CD14-positive monocyte (primary cell): ENCODE results near the gene CTDP1. TPM values are rescaled to one million over a fixed set of nuclear protein-coding genes. Genes with fewer than 3 reads are reported as not detected.
"Not testable (repeated sequence)": the region's sequence is repeated elsewhere in the genome, so short reads cannot be mapped to it uniquely, and the experiment has no call there.

Source experiments
- DNase-seq, 3 donors: peaks; one replicate each; pipeline ENCODE4 v3.0.0-alpha.2; 2011 to 2022
- H2AFZ ChIP-seq: 2 replicates; pipeline ENCODE4 v1.6.0; 2012; ENCODE audit warnings: mild to moderate bottlenecking, low read depth, low read length, inconsistent platforms; ENCODE audit not compliant: insufficient read depth, poor library complexity, severe bottlenecking
- H3K27ac ChIP-seq, 2 donors: 1 replicate in 1 of 2; 2 replicates in 1 of 2; pipeline ENCODE4 v1.5.1; 2012 to 2013; ENCODE audit warnings: low read length in 2 of 2, control low read depth in 1 of 2, inconsistent platforms in 1 of 2, low read depth in 1 of 2, mild to moderate bottlenecking in 1 of 2
- H3K27me3 ChIP-seq, 2 donors: one replicate each; pipeline versions ENCODE4 v1.6.0 to v1.6.1; 2011 to 2013; ENCODE audit warnings: low read length in 2 of 2; ENCODE audit not compliant: control insufficient read depth in 2 of 2, insufficient read depth in 2 of 2
- H3K36me3 ChIP-seq, 2 donors: replicated peaks in 1 of 2; 1 replicate in 1 of 2; 2 replicates in 1 of 2; pipeline versions ENCODE4 v1.5.1 to v1.6.1; 2012 to 2013; ENCODE audit warnings: low read length in 2 of 2, control low read depth in 1 of 2, inconsistent platforms in 1 of 2, mild to moderate bottlenecking in 1 of 2; ENCODE audit not compliant: insufficient read depth in 2 of 2, control insufficient read depth in 1 of 2
- H3K4me1 ChIP-seq, 2 donors: 1 replicate in 1 of 2; 2 replicates in 1 of 2; pipeline versions ENCODE4 v1.5.1 to v1.6.1; 2012 to 2013; ENCODE audit warnings: low read length in 2 of 2, control low read depth in 1 of 2, inconsistent platforms in 1 of 2, mild to moderate bottlenecking in 1 of 2, moderate library complexity in 1 of 2; ENCODE audit not compliant: insufficient read depth in 2 of 2, control insufficient read depth in 1 of 2
- H3K4me2 ChIP-seq: replicated peaks from 2 replicates; pipeline ENCODE3; 2012; ENCODE audit warnings: low read length, moderate library complexity, mild to moderate bottlenecking; ENCODE audit not compliant: poor library complexity, severe bottlenecking; ENCODE audit errors: extremely low read depth
- H3K4me3 ChIP-seq, 3 experiments: fragments of 200-600 bp in 1 of 3; sonication (generic) in 1 of 3; replicated peaks in 1 of 3; 1 replicate in 2 of 3; 2 replicates in 1 of 3; pipeline ENCODE4 v1.5.1; 2011 to 2013; ENCODE audit warnings: low read length in 3 of 3, mild to moderate bottlenecking in 3 of 3, control low read depth in 2 of 3, low read depth in 2 of 3, inconsistent platforms in 1 of 3, moderate library complexity in 1 of 3
- H3K79me2 ChIP-seq: 2 replicates; pipeline ENCODE4 v1.6.0; 2012; ENCODE audit warnings: mild to moderate bottlenecking, control low read depth, inconsistent platforms, low read length, moderate library complexity; ENCODE audit not compliant: insufficient read depth
- H3K9ac ChIP-seq: 2 replicates; pipeline ENCODE4 v1.6.0; 2017; ENCODE audit warnings: low read length, mild to moderate bottlenecking; ENCODE audit not compliant: insufficient read depth, poor library complexity, severe bottlenecking
- H3K9me3 ChIP-seq, 2 donors: replicated peaks in 1 of 2; 1 replicate in 1 of 2; 2 replicates in 1 of 2; pipeline versions ENCODE4 v1.5.1 to v1.6.1; 2012 to 2013; ENCODE audit warnings: low read length in 2 of 2, control low read depth in 1 of 2; ENCODE audit not compliant: control insufficient read depth in 1 of 2, insufficient read depth in 1 of 2
- H4K20me1 ChIP-seq: 2 replicates; pipeline ENCODE4 v1.6.0; 2012; ENCODE audit warnings: mild to moderate bottlenecking, low read length, control low read depth, moderate library complexity; ENCODE audit not compliant: insufficient read depth
- H3K27ac Mint-ChIP-seq, 7 donors: one replicate each; pipeline ENCODE4 v1.8.0; 2020; ENCODE audit warnings: mild to moderate bottlenecking in 7 of 7, mixed read lengths in 7 of 7, moderate library complexity in 6 of 7, inconsistent platforms in 2 of 7
- H3K27me3 Mint-ChIP-seq, 3 donors: one replicate each; pipeline ENCODE4 v1.8.0; 2021 to 2022; ENCODE audit warnings: low read depth in 3 of 3, mild to moderate bottlenecking in 3 of 3, mixed read lengths in 3 of 3, moderate library complexity in 3 of 3, inconsistent platforms in 1 of 3
- H3K36me3 Mint-ChIP-seq, 2 donors: one replicate each; pipeline ENCODE4 v1.8.0; 2020; ENCODE audit warnings: mixed read lengths in 2 of 2, inconsistent platforms in 1 of 2, mild to moderate bottlenecking in 1 of 2
- H3K4me1 Mint-ChIP-seq: one replicate; pipeline ENCODE4 v1.8.0; 2020; ENCODE audit warnings: mild to moderate bottlenecking, mixed read lengths
- H3K4me3 Mint-ChIP-seq, 2 donors: one replicate each; pipeline ENCODE4 v1.8.0; 2020; ENCODE audit warnings: mild to moderate bottlenecking in 2 of 2, mixed read lengths in 2 of 2, moderate library complexity in 1 of 2
- H3K9me3 Mint-ChIP-seq, 7 donors: one replicate each; pipeline ENCODE4 v1.8.0; 2020 to 2022; ENCODE audit warnings: mixed read lengths in 7 of 7, mild to moderate bottlenecking in 6 of 7, moderate library complexity in 6 of 7, inconsistent platforms in 2 of 7
- WGBS: methylation state at CpG from one replicate; pipeline ENCODE4 v1.1.5; 2013; ENCODE audit warnings: missing lambda C conversion rate; ENCODE audit not compliant: insufficient coverage; 5-methylcytosine and 5-hydroxymethylcytosine counted together
- intact Hi-C, 2 donors: fragments of 100-400 bp; cut with micrococcal nuclease; formaldehyde crosslinking; loops; one replicate each; pipeline versions ENCODE4 v1.15.0 to v1.15.1; 2023
- polyA plus RNA-seq, 3 donors: library from polyadenylated mRNA; depleted of rRNA in 1 of 3; unstranded in 2 of 3; stranded (reverse) in 1 of 3; fragments of 300-500 nt in 2 of 3; fragments of >200 nt in 1 of 3; fragmentation: Illumina TruSeq in 2 of 3; gene quantifications; 1 replicate in 2 of 3; 2 replicates in 1 of 3; pipeline ENCODE4 v1.2.3, GENCODE V29; 2012 to 2021
- TF ChIP-seq, protein P1 (sequence below): fragments of 200-600 bp; IDR thresholded peaks from one replicate; pipeline ENCODE4 v1.8.0; 2022; ENCODE audit warnings: antibody characterized with exemption, mild to moderate bottlenecking

Gene CTDP1
- polyA plus RNA-seq, 3 donors: 9.1 to 13.9 (median 9.1) TPM

DNA sequence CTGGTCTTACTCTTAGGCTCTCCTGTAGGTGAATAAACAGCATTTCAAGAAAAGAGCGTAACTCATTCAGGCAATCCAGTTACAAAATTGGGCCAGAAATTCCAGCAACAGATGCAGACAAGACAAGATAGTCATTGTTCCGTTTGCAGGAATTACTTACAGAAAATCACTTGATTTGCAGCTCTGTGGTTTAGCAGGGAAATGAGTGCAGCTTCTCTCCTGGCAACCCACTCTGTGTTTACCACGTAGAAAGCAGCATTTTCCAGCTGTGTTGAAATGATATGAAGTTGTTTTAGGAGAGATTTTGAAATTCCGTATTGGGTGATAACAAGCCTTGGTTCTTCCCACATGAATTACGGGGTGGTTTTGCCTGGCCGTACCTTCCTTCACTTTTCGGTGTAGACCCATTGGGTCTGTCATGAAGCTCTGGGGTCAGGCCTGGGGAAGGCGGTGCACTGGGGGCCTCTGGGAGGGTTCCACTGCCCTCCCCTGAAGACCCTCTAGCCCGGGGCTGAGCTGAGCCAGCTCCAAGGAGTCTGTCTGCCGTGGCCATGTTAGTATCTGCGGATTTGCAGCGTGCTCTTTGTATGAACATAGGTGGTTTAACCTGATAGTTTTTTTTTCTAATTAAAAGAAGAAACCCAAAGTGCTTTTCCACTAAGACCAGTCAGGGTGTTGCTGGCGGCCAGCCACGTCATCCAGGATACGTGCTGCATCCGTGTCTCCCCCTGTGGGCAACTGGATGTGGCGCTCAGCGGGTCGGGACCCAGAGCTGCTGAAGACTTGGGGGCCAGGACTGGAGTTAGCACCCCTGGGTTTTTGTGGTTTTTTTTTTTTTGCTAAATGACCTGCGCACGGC, 59.2 kb downstream of the CTDP1 start:
- Mint-ChIP-seq H3K4me1 (no peaks in the 10 kb centered on the region), H3K27ac (peak overlapping the region in 1 of 7 donors; percentile 52), H3K9me3 (peaks cover 65 to 90% (median 77%) of the 10 kb centered on the region in 7 donors), H3K4me3 (no peak overlapping the region), H3K36me3 (peaks cover 94 to 96% of the 10 kb centered on the region in 2 donors), H3K27me3 (no peaks in the 10 kb centered on the region)
- H3K79me2 ChIP-seq: no peaks in the 10 kb centered on the region
- no peaks in the 10 kb centered on the region for H3K4me1 ChIP-seq
- H3K4me2 ChIP-seq: no peak overlapping the region
- no peaks in the 10 kb centered on the region for H4K20me1 ChIP-seq
- WGBS: 93% methylated on average over 17 of the region's 21 CpGs
- no peak overlapping the region for H2AFZ ChIP-seq
- intact Hi-C loops: no loop called here
- H3K27ac ChIP-seq: no peak overlapping the region
- H3K9me3 ChIP-seq: peaks cover 90 to 97% of the 10 kb centered on the region in 2 donors
- DNase-seq: no peak
- TF ChIP-seq, protein P1, sequence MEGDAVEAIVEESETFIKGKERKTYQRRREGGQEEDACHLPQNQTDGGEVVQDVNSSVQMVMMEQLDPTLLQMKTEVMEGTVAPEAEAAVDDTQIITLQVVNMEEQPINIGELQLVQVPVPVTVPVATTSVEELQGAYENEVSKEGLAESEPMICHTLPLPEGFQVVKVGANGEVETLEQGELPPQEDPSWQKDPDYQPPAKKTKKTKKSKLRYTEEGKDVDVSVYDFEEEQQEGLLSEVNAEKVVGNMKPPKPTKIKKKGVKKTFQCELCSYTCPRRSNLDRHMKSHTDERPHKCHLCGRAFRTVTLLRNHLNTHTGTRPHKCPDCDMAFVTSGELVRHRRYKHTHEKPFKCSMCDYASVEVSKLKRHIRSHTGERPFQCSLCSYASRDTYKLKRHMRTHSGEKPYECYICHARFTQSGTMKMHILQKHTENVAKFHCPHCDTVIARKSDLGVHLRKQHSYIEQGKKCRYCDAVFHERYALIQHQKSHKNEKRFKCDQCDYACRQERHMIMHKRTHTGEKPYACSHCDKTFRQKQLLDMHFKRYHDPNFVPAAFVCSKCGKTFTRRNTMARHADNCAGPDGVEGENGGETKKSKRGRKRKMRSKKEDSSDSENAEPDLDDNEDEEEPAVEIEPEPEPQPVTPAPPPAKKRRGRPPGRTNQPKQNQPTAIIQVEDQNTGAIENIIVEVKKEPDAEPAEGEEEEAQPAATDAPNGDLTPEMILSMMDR: no peak
- H3K9ac ChIP-seq: no peak overlapping the region
- no peaks in the 10 kb centered on the region for H3K27me3 ChIP-seq
- peaks cover 81 to 100% of the 10 kb centered on the region in 2 donors for H3K36me3 ChIP-seq
- H3K4me3 ChIP-seq: peak overlapping the region in 1 of 3 experiments; percentile 10

DNA sequence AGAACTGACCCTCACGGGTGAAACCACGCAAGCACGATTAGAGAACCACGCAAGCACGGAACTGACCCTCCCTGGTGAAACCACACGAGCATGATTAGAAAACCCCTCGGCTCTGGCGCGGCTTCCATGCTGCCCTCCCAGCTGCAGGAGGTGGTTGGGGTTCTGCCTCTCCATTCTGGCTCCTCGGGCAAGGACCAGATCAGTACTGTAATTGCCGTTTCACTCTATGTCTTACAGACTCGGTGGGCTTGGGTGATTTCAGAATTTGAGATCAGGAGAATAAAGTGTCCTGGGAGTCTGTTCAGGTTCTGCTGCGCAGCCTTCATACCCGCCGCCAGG, 59.8 kb downstream of the CTDP1 start:
- TF ChIP-seq, protein P1: no peak
- H3K36me3 Mint-ChIP-seq: peaks cover 94 to 96% of the 10 kb centered on the region in 2 donors
- Histone ChIP-seq H2AFZ (no peak overlapping the region), H3K36me3 (peaks cover 76 to 100% of the 10 kb centered on the region in 2 donors), H4K20me1 (no peaks in the 10 kb centered on the region), H3K27ac (no peak overlapping the region), H3K4me2 (no peak overlapping the region), H3K79me2 (no peaks in the 10 kb centered on the region), H3K9me3 (peaks cover 91 to 97% of the 10 kb centered on the region in 2 donors), H3K4me3 (no peak overlapping the region), H3K27me3 (no peaks in the 10 kb centered on the region), H3K4me1 (no peaks in the 10 kb centered on the region), H3K9ac (no peak overlapping the region)
- no peak overlapping the region for H3K4me3 Mint-ChIP-seq
- H3K4me1 Mint-ChIP-seq: no peaks in the 10 kb centered on the region
- H3K27me3 Mint-ChIP-seq: no peaks in the 10 kb centered on the region
- no peak for DNase-seq
- peaks cover 65 to 92% (median 81%) of the 10 kb centered on the region in 7 donors for H3K9me3 Mint-ChIP-seq
- WGBS: 98% methylated on average over 14 of the region's 15 CpGs
- peak overlapping the region in 1 of 7 donors; percentile 52 for H3K27ac Mint-ChIP-seq
- intact Hi-C loops: no loop called here

DNA sequence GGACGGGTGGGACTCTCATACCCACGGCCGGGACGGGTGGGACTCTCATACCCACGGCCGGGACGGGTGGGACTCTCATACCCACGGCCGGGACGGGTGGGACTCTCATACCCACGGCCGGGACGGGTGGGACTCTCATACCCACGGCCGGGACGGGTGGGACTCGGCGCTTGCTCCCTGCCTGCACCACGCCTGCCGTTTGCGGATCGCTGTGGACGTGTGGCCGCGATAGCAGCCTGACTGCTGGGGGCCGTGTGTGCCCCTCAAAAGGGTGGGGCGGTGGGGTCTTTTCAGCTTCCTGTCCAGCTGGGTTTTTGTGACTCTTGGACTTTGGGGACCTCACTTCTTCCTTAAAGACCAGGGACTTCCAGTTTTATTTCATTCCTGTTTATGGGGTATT, 60.4 kb downstream of the CTDP1 start:
- H3K4me3 Mint-ChIP-seq, H3K4me2 ChIP-seq, H3K4me1 ChIP-seq, intact Hi-C loops, H3K27ac Mint-ChIP-seq, H3K27ac ChIP-seq, H3K4me1 Mint-ChIP-seq, DNase-seq, H2AFZ ChIP-seq, H3K79me2 ChIP-seq, H3K9ac ChIP-seq, H4K20me1 ChIP-seq, H3K27me3 Mint-ChIP-seq, H3K4me3 ChIP-seq, H3K27me3 ChIP-seq: not testable (repeated sequence)
- H3K36me3 Mint-ChIP-seq: peaks cover 90 to 96% of the 10 kb centered on the region in 2 donors
- peaks cover 69 to 92% (median 82%) of the 10 kb centered on the region in 7 donors for H3K9me3 Mint-ChIP-seq
- Histone ChIP-seq H3K36me3 (peaks cover 70 to 100% of the 10 kb centered on the region in 2 donors), H3K9me3 (peaks cover 91 to 97% of the 10 kb centered on the region in 2 donors)
- 97% methylated on average over 6 of the region's 27 CpGs for WGBS
